Measurements from ENCODE around the gene SUGCT.

DNA sequence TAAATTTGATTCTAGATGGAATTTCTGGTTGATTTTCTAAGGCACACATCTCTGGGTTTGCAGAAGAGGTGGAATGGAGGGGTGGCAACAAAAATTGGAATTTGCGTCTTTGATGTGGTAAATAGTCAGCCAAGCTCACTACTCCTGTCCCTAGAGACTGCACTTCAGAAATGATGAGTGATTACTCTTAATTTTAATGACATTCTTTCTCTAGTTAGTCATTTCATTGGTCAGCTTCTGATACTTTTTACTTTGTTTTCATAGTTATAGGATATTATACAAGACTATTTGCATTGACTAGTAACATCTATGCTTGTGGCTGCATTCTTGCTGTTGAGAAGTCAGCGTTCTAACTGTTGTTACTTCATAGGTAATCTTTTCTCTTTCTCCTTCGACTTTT, 658.3 kb downstream of the SUGCT start:
- TF ChIP-seq CTCF (conservative IDR thresholded peaks at IDR 0.05 in 1 of 2, IDR thresholded peaks at IDR 0.05 in 1 of 2; ENCODE audit: extremely low read depth in 1 of 2, insufficient read depth in 1 of 2, low read depth in 1 of 2, low read length in 2 of 2), result no peak
- TF ChIP-seq EZH2 (IDR thresholded peaks at IDR 0.05; ENCODE audit: borderline replicate concordance, low read length), result no peak
